Activated naive CD8-positive, alpha-beta T cell treated with anti-CD3 and anti-CD28 coated beads for 36 hours (primary cell): ENCODE results near the gene DYNLL1. TPM values are rescaled to one million over a fixed set of nuclear protein-coding genes. Genes with fewer than 3 reads are reported as not detected.
"Not testable (repeated sequence)": the region's sequence is repeated elsewhere in the genome, so short reads cannot be mapped to it uniquely, and the experiment has no call there.

Source experiments
- DNase-seq: peaks from one replicate; pipeline ENCODE4 v3.0.0; 2021
- H3K27ac Mint-ChIP-seq: one replicate; pipeline ENCODE4 v1.8.0; 2022; ENCODE audit warnings: mild to moderate bottlenecking, moderate library complexity, mixed read lengths
- H3K27me3 Mint-ChIP-seq: one replicate; pipeline ENCODE4 v1.8.0; 2022; ENCODE audit warnings: mild to moderate bottlenecking, mixed read lengths
- H3K36me3 Mint-ChIP-seq: one replicate; pipeline ENCODE4 v1.8.0; 2021; ENCODE audit warnings: mild to moderate bottlenecking, mixed read lengths
- H3K4me1 Mint-ChIP-seq: one replicate; pipeline ENCODE4 v1.8.0; 2021; ENCODE audit warnings: mixed read lengths
- H3K4me3 Mint-ChIP-seq: one replicate; pipeline ENCODE4 v1.8.0; 2022; ENCODE audit warnings: mild to moderate bottlenecking, moderate library complexity, mixed read lengths
- H3K9me3 Mint-ChIP-seq: one replicate; pipeline ENCODE4 v1.8.0; 2022; ENCODE audit warnings: mixed read lengths
- total RNA-seq, 2 experiments: library from RNA; stranded (reverse); gene quantifications; one replicate each; pipeline ENCODE4 v1.2.3, GENCODE V29; 2021

Gene DYNLL1
- total RNA-seq, 2 experiments from 2014 or later: 214 to 226 TPM

GRCh38 chr12:120468821-120469449 lies 27.0 kb upstream of the DYNLL1 start:
- H3K4me3 Mint-ChIP-seq: peak overlapping the region; percentile 95
- no peak for DNase-seq
- peak overlapping the region; percentile 87 for H3K27ac Mint-ChIP-seq
- peaks cover 21% of the 10 kb centered on the region for H3K36me3 Mint-ChIP-seq
- peaks cover 41% of the 10 kb centered on the region for H3K4me1 Mint-ChIP-seq
- H3K27me3 Mint-ChIP-seq: no peaks in the 10 kb centered on the region
- H3K9me3 Mint-ChIP-seq: no peaks in the 10 kb centered on the region

GRCh38 chr12:120469450-120470149 lies 26.3 kb upstream of the DYNLL1 start, which contains the start of gene SRSF9:
Gene SRSF9 (minus strand): TSS chr12:120469748. CDS start chr12:120469609, 139 bp downstream.
- peaks cover 18% of the 10 kb centered on the region for H3K36me3 Mint-ChIP-seq
- peak within 1 kb of the TSS; percentile 87 for H3K27ac Mint-ChIP-seq
- no peaks in the 10 kb centered on the region for H3K9me3 Mint-ChIP-seq
- no peaks in the 10 kb centered on the region for H3K27me3 Mint-ChIP-seq
- peak; percentile 99 for DNase-seq
- H3K4me1 Mint-ChIP-seq: peaks cover 35% of the 10 kb centered on the region
- peak within 1 kb of the TSS; percentile 95 for H3K4me3 Mint-ChIP-seq

GRCh38 chr12:120470150-120470784 lies 25.6 kb upstream of the DYNLL1 start:
- no peaks in the 10 kb centered on the region for H3K27me3 Mint-ChIP-seq
- peak overlapping the region; percentile 87 for H3K27ac Mint-ChIP-seq
- H3K4me1 Mint-ChIP-seq: peaks cover 31% of the 10 kb centered on the region

GRCh38 chr12:120472521-120472920 lies 23.4 kb upstream of the DYNLL1 start:
- H3K4me1 Mint-ChIP-seq: peaks cover 14% of the 10 kb centered on the region
- H3K9me3 Mint-ChIP-seq: no peaks in the 10 kb centered on the region
- peaks cover 11% of the 10 kb centered on the region for H3K36me3 Mint-ChIP-seq
- H3K27me3 Mint-ChIP-seq: no peaks in the 10 kb centered on the region
- no peak overlapping the region for H3K4me3 Mint-ChIP-seq
- no peak for DNase-seq
- H3K27ac Mint-ChIP-seq: no peak overlapping the region

More at GRCh38 chr12:120470150-120470784, 25.6 kb upstream of the DYNLL1 start:
- peak overlapping the region; percentile 95 for H3K4me3 Mint-ChIP-seq
- DNase-seq: no peak
- peaks cover 17% of the 10 kb centered on the region for H3K36me3 Mint-ChIP-seq
- no peaks in the 10 kb centered on the region for H3K9me3 Mint-ChIP-seq

- no peak overlapping the region for H3K4me3 Mint-ChIP-seq
- no peak overlapping the region for H3K27ac Mint-ChIP-seq
- peaks cover 7% of the 10 kb centered on the region for H3K4me1 Mint-ChIP-seq
- no peak for DNase-seq
- H3K27me3 Mint-ChIP-seq: no peaks in the 10 kb centered on the region
- H3K36me3 Mint-ChIP-seq: peaks cover 2% of the 10 kb centered on the region
- H3K9me3 Mint-ChIP-seq: no peaks in the 10 kb centered on the region
These were observed 21.9 kb upstream of the DYNLL1 start for GRCh38 chr12:120473807-120474615.

DNA sequence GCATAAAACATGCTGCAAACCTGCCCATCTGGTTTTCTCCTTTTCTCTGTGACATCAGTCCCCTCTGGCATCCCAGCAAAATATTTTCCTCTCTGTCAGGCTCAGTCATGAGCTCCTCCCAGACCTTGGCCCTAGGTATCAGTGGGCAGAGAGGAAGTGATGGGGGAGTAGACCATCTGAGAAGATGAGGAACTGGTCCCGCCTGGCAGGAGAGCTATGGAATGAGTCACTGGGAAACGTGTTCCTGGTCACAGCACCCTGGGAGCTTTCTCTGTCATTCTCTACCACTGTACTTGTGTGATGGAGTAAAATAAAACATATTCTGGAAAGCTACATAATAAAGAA lies 21.3 kb upstream of the DYNLL1 start:
- no peak overlapping the region for H3K4me3 Mint-ChIP-seq
- peaks cover 7% of the 10 kb centered on the region for H3K4me1 Mint-ChIP-seq
- peak overlapping the region; percentile 0 for H3K27ac Mint-ChIP-seq
- no peaks in the 10 kb centered on the region for H3K9me3 Mint-ChIP-seq
- no peak for DNase-seq
- H3K36me3 Mint-ChIP-seq: peaks cover 2% of the 10 kb centered on the region
- no peaks in the 10 kb centered on the region for H3K27me3 Mint-ChIP-seq

DNA sequence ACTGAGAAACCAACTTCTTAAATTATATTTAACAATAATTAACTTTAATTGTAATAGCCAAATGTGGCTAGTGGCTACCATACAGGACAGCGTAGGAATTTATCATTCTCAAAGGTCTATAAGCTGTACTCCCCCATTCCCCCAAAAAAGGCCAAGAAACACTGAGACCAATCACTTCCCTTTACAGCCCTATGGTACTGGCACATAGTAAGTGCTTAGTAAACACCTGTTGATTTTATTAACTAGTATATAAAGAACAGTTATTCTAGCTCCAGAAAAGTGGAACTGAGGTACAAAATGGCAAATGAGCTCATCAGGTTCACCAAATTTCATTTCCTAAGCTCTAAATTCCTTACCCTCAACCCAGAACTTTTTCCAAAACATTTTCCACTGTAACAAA lies 20.3 kb upstream of the DYNLL1 start:
- no peak for DNase-seq
- Mint-ChIP-seq H3K27me3 (no peaks in the 10 kb centered on the region), H3K27ac (no peak overlapping the region), H3K4me3 (no peak overlapping the region), H3K36me3 (no peaks in the 10 kb centered on the region), H3K4me1 (peaks cover 3% of the 10 kb centered on the region), H3K9me3 (no peaks in the 10 kb centered on the region)

DNA sequence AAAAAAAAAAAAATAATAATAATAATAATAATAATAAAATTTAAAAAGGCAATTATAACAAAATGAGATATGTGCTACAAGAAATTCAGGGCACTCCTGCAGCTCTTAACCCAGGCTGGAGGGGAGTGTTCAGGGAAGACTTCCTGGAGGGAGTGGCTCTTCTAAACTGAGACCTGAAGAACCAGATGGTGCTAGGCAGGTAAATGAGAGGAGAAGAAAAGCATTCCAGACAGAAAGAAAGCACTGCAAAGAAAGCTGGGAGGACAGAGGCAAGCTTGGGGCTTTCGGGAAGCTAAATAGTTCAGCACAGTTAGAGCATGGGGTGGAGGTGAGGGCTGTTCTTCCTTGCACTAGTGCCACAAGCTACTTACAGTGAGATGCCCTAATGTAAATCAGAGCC lies 16.5 kb upstream of the DYNLL1 start:
- no peak overlapping the region for H3K27ac Mint-ChIP-seq
- H3K9me3 Mint-ChIP-seq: no peaks in the 10 kb centered on the region
- no peaks in the 10 kb centered on the region for H3K4me1 Mint-ChIP-seq
- no peaks in the 10 kb centered on the region for H3K36me3 Mint-ChIP-seq
- H3K4me3 Mint-ChIP-seq: no peak overlapping the region
- DNase-seq: no peak
- H3K27me3 Mint-ChIP-seq: no peaks in the 10 kb centered on the region

DNA sequence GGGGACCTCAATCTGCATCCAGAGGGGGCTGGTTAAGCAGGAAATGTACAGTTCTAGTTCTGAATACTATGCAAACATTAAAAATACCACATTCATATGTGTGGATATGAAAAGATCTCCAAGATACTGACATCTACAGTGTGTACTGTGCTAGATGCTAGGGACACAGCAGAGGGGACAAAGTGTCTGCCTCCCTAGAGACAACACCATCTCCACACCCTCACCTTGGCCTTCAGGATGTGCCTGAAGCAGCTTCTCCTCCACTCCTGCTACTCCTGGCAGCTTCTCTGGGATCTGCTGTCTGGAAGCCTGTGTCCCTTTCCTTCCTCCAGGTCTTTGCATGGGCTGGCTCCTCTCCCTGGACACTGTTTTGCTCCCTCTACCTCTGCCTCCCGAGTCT lies 15.7 kb upstream of the DYNLL1 start:
- Mint-ChIP-seq H3K27me3 (no peaks in the 10 kb centered on the region), H3K4me1 (no peaks in the 10 kb centered on the region), H3K27ac (no peak overlapping the region), H3K36me3 (no peaks in the 10 kb centered on the region), H3K4me3 (no peak overlapping the region), H3K9me3 (no peaks in the 10 kb centered on the region)
- DNase-seq: no peak

DNA sequence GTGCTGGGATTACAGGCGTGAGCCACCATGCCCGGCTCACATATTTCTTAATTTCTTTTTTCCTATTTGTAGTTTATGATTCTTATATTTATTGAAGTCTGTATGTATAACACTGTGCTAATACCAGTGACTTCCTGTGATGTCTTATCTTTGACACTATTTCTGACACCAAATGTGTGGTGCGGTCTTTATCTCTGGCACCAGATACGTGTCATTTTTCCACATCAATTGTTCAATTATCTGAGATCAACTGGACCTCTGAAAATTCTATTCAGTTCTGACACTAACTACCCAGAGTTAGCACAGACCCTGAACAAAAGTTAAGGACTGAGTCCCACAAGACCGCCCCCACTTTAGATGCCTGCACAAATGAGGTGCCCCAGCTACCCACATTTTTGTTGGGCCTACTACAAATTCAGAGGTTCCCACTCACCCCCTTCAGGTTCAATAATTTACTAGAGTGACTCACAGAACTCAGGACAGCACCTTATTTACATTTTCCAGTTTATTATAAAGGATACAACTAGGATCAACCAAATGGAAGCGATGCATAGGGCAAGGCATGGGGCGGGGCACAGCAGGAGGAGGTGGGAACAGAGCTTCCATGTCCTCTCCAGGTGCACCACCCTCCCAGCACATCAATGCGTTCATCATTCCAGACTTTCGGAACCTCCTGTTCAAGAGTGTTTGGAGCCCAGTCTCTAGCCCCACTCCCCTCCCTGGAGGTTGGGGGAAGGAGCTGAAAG lies 14.7 kb upstream of the DYNLL1 start:
- Mint-ChIP-seq H3K36me3 (no peaks in the 10 kb centered on the region), H3K27me3 (no peaks in the 10 kb centered on the region), H3K4me3 (no peak overlapping the region), H3K4me1 (no peaks in the 10 kb centered on the region), H3K9me3 (no peaks in the 10 kb centered on the region), H3K27ac (no peak overlapping the region)
- DNase-seq: no peak

DNA sequence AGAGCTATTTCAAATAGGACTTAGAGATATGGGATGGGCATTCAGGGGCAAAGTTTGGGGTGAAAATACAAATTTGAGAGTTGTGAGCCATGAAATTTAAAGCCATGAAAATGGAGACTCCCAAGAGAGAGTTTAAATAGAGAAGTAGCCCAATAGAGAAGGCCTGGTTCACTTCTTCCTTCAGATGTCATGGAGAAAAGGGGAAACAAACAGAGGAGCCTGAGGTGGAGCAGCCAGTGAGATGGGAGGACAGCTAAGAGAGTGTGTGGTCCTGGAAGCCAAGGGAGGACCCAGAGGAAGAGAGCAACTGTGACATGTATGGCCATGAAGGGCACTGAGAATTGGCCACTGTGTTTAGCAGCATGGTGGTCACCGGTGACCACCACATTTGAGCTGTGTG lies 12.3 kb upstream of the DYNLL1 start:
- H3K27ac Mint-ChIP-seq: no peak overlapping the region

DNA sequence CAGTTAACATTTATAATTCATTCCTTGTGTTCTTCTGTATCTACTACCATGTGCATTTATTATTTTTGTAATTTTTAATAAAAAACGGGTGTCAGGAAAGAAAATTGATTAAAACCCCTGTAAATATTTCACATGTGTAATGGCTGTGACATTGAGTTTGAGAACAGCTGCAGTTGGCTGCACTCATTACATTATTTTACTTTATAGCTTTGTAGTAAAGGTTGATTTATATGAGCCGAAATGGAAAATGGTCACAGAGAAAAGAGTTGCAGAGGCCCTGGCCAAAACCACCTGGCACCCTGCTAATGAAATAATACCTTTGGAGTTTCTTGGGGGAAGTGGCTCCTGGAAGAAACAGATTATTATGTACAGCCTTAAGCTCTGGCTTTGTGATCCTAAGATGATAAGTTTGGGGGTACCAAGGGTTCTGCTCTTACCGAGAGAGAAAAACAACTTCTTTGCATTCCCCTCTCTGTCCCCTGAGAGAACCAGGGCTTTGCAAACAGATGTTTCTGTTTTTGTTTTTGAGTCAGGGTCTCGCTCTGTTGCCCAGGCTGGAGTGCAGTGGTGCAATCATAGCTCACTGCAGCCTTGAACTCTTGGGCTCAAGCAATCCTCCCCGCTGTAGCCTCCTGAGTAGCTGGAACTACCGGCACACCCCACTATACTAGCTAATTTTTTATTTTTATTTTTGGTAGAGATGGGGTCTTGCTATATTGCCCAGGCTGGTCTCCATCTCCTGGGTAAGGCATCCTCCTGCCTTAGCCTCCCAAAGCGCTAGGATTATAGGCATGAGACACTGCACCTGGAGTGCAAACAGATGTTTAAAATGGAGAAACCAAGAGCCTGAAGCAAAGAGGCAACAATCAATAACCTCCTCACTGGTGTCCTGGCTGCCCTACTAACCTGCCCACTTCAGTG lies 9.7 kb upstream of the DYNLL1 start:
- Mint-ChIP-seq H3K27me3 (no peaks in the 10 kb centered on the region), H3K4me3 (no peak overlapping the region), H3K36me3 (no peaks in the 10 kb centered on the region), H3K4me1 (no peaks in the 10 kb centered on the region), H3K27ac (no peak overlapping the region), H3K9me3 (no peaks in the 10 kb centered on the region)
- DNase-seq: no peak

More for the DNA sequence above, 12.3 kb upstream of the DYNLL1 start:
- no peak for DNase-seq
- Mint-ChIP-seq H3K4me3 (no peak overlapping the region), H3K27me3 (no peaks in the 10 kb centered on the region), H3K9me3 (no peaks in the 10 kb centered on the region), H3K36me3 (no peaks in the 10 kb centered on the region), H3K4me1 (no peaks in the 10 kb centered on the region)

GRCh38 chr12:120487552-120487951 lies 8.4 kb upstream of the DYNLL1 start:
- H3K4me1 Mint-ChIP-seq, H3K9me3 Mint-ChIP-seq, DNase-seq, H3K27ac Mint-ChIP-seq, H3K4me3 Mint-ChIP-seq, H3K36me3 Mint-ChIP-seq, H3K27me3 Mint-ChIP-seq: not testable (repeated sequence)
